AG10803 (cell line): ENCODE measurements around the gene PIH1D2.

Experiments used
- DNase-seq: peaks from one replicate; pipeline ENCODE4 v3.0.0; 2010; ENCODE audit warnings: low read depth
- H3K4me3 ChIP-seq: 2 replicates; pipeline ENCODE4 v1.5.1; 2011; ENCODE audit warnings: mild to moderate bottlenecking, low read length, control low read depth
- TF ChIP-seq, protein P1 (sequence below): conservative IDR thresholded peaks from 2 replicates; pipeline ENCODE4 v1.5.1; 2011; ENCODE audit warnings: mild to moderate bottlenecking, low read length, control low read depth, inconsistent platforms

PIH1D2 gene

GRCh38 chr11:112087212-112087611, 13.4 kb upstream of the PIH1D2 start:
- DNase-seq: no peak
- TF ChIP-seq, protein P1, sequence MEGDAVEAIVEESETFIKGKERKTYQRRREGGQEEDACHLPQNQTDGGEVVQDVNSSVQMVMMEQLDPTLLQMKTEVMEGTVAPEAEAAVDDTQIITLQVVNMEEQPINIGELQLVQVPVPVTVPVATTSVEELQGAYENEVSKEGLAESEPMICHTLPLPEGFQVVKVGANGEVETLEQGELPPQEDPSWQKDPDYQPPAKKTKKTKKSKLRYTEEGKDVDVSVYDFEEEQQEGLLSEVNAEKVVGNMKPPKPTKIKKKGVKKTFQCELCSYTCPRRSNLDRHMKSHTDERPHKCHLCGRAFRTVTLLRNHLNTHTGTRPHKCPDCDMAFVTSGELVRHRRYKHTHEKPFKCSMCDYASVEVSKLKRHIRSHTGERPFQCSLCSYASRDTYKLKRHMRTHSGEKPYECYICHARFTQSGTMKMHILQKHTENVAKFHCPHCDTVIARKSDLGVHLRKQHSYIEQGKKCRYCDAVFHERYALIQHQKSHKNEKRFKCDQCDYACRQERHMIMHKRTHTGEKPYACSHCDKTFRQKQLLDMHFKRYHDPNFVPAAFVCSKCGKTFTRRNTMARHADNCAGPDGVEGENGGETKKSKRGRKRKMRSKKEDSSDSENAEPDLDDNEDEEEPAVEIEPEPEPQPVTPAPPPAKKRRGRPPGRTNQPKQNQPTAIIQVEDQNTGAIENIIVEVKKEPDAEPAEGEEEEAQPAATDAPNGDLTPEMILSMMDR: no peak
- H3K4me3 ChIP-seq: peak overlapping the region; percentile 99

DNA sequence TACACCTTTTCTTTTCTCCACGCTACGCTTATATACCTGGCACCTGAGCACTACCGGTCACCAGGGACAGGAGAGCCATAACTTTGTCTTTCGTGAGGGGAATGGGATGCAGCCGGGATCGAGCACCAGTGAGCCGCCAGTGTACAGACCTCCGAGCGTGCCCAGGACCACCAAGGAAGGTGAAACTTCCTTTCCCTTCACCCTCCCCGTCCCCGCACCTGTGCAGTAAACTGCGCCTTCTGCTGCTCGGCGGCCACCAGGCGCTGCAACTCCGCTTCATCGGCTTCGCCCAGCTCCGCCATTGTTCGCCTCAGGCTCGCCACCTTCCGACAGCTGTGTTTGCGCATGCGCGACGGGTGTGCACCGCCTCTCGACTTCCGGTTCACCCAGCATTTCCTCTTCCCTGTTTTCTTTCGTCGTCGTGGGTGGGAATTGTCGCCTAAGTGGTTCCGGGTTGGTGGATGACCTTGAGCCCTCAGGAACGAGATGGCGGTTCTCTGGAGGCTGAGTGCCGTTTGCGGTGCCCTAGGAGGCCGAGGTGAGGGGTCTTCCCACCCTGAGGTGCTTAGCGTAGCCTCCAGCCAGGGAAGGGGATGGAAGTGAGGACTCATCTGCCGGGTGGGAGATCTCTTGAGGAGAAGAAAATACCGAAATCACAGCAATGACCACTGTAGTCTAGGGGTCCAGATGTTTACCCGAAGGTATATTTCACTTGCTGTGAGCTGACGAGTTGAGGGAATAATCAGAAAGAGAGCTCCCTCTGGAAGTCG, 12.8 kb upstream of the PIH1D2 start, which contains the start of the genes SDHD and TIMM8B:
Gene SDHD (plus strand): TSS at position 452 of the 770 bp plus-strand sequence. CDS start 35 bp downstream, at position 487.
Gene TIMM8B (minus strand): TSS at position 335 of the 770 bp plus-strand sequence. CDS start 33 bp downstream, at position 302.
- H3K4me3 ChIP-seq: peak within 1 kb of the TSS; percentile 99
- DNase-seq: peak; percentile 96
- TF ChIP-seq, protein P1: peak; percentile 50

DNA sequence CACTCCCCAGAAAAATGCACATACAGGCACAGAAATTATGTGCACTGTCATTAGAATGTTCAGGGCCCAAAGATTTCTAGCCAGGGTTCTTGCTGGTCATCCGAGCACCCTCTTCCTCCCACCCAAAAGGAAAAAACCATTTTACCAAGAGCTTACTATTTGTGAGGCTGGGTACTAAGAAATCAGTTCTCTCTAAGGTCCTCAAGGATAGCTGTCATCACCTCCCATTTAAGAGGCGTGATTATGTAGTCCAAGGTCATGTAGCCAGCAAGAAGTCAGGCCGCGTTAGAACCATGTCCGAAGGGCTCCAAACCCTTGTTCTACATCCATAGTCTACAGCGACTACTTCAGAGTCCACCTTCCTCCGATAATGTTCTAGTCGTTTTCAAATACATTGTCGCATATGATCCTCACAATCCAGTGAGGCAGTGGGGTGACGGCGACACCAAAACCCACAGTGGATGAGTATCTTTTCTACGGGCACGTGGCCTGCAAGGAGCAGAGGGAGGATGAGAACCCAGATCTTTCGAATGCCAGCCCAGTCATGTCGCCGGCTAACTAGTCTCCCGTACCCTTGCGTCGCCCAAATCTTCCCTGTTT, 12.1 kb upstream of the PIH1D2 start:
- peak; percentile 18 for DNase-seq
- H3K4me3 ChIP-seq: peak overlapping the region; percentile 99
- TF ChIP-seq, protein P1: no peak

DNA sequence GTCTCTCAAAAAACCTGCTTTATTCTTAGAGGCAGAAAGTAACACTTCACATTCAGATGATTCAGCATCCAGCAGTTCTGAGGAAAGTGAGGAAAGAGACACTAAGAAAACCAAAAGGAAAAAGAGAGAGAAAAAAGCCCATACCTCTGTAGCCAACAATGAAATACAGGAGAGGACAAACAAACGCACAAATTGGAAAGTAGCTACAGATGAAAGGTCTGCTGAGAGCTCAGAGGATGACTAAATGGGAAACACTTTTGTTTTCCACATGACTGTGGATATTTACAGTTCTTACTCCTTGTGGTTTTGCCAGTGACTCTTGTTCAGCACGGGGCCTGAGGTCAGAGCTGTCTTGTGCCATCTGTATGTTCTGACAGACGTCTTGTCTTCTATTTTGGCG, 8.9 kb upstream of the PIH1D2 start:
- no peak overlapping the region for H3K4me3 ChIP-seq
- TF ChIP-seq, protein P1: no peak
- peak; percentile 80 for DNase-seq

GRCh38 chr11:112062923-112063322, 10.9 kb downstream of the PIH1D2 start:
- TF ChIP-seq, protein P1: no peak
- no peak overlapping the region for H3K4me3 ChIP-seq
- no peak for DNase-seq

- TF ChIP-seq, protein P1: no peak
- H3K4me3 ChIP-seq: no peak overlapping the region
- no peak for DNase-seq
Observed at GRCh38 chr11:112058103-112058502, 15.7 kb downstream of the PIH1D2 start.

DNA sequence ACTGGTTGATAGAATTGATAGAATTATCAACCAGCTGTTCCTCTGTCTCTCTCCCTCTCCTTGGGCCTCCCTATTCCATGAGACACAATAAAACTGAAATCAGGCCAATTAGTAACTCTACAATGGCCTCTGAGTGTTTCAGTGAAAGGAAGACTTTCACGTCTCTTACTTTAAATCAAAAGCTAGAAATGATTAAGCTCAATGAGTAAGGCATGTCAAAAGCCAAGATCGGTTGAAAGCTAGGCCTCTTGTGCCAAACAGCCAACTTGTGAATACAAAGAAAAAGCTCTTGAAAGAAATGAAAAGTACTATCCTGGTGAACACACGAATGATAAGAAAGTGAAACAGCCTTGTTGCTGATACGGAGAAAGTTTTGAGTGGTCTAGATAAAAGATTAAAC, 16.6 kb downstream of the PIH1D2 start:
- H3K4me3 ChIP-seq: no peak overlapping the region
- no peak for DNase-seq
- TF ChIP-seq, protein P1: no peak
